ENCODE data around the gene DNAJC16.
"Not testable (repeated sequence)": the region's sequence is repeated elsewhere in the genome, so short reads cannot be mapped to it uniquely, and the experiment has no call there.

DNAJC16 gene

DNA sequence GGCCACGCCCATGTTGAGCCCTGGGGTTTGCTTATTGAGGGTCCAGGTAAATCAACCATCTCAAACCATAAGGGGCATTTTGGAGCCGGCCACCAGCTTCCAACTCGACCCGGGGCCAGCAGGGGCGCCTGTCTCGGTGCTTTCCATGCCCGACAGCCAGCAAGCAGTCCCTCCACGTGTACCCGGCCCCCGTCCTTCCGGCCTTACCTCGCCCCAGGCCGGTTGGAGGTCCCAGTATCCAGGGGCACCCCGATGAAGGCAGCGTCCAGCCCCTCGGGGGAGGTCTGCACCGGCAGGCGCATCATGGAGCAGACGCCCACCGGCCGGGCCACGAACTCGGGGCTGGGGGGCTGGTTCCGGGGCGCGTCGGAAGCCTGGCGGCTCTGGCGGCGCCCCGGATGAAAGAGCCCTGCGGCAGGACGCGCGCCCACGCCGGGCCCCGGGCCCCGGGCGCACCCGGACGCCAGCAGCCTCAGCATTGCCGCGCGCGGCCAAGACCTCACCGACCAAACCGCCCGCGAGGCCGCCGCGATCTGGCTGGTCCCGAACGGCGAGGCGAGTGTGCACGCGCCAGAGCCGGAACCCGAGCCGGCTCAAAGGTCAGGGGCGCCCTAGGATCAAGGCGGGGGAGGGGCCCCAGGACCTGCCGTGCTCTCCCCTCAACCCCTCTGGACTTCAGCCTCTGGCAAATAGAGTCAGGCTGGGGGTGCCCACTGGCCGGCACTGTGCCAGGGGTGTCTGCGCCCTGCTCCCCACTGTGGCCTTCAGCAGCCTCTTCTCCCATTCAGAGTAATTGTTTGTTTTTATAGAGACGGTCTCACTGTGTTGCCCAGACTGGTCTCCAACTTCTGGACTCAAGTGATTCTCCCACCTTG, 58.1 kb downstream of the DNAJC16 start, which contains the start of gene AGMAT:
Gene AGMAT, minus strand, starts transcription at position 563 of the 875 bp plus-strand sequence. Its CDS starts 84 bp downstream, at position 479.
- DNase-seq, result peak; percentile 62 to 66

DNA sequence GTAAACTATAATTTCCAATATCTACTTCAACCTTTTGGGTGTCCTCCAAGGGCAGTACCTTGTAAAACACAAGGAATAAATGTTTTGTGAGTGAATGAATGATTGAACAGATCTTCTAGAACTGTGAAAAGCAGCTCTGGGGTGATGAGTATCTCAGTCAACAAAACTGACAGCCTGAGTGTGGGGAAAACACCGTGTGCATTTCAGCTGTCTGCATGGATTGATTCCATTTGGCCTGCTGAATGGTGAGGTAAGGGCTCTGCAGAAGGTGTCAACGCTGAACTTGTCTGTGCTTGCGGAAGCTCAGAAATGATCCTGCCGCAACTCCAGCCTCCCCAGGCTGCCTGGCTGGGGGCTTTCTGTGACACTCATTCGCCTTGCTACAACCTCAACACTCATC, 65.6 kb downstream of the DNAJC16 start:
- no peak for DNase-seq

DNA sequence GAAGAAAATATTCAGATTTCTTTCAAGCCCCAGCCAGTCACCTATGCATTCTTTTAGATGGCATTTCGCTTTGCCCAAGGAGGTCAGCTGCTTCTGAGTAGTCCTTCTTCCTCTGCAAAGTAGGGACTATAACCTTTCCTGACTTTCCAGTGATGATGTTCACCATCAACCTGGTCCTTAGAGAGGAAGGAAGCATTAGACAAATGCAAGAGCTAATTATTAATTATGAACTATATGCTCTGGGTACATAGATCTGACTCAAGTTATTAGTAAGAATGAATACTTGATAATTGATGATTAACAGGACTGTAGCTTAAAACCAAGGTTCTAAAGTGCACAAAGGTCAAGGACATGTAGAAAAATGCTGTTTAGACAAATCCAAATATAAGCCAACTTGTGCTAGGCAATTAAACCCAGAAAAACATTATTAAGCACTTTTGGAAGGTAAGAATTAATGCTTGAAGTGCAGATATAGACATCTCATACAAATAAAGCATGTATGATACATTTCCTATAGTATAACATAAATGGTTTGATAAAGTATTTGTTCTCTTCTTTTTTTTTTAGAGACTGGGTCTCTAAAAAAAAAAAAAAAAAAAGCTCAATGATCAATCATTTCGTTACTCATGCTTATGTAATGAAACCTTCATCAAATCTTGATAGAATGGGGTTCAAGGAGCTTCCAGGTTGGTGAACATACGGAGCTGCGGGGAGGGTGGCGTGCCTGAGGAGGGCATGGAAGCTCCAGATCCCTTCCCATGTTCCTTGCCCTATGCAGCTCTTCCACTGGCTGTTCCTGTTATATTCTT, 69.4 kb downstream of the DNAJC16 start:
- no peak for DNase-seq

DNA sequence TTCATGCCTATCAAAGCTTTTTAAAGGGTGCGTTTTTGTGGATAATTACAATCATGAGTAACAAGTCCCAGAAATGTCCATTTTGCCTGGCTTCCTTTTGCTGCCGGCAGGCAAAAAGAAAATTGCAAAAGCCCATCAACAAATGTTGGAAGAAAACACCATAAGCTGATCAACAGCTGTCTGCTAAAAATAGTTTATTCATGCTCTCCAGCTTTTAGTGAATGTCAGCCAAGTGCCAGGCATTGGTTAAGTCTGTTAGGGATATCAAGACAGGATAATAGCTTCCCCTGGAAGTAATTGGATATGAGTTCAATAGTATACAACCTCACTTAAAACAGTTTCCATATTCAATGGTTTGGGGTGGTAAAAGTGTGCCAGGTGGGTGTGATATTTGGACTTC, 71.8 kb downstream of the DNAJC16 start:
- DNase-seq, result no peak

DNA sequence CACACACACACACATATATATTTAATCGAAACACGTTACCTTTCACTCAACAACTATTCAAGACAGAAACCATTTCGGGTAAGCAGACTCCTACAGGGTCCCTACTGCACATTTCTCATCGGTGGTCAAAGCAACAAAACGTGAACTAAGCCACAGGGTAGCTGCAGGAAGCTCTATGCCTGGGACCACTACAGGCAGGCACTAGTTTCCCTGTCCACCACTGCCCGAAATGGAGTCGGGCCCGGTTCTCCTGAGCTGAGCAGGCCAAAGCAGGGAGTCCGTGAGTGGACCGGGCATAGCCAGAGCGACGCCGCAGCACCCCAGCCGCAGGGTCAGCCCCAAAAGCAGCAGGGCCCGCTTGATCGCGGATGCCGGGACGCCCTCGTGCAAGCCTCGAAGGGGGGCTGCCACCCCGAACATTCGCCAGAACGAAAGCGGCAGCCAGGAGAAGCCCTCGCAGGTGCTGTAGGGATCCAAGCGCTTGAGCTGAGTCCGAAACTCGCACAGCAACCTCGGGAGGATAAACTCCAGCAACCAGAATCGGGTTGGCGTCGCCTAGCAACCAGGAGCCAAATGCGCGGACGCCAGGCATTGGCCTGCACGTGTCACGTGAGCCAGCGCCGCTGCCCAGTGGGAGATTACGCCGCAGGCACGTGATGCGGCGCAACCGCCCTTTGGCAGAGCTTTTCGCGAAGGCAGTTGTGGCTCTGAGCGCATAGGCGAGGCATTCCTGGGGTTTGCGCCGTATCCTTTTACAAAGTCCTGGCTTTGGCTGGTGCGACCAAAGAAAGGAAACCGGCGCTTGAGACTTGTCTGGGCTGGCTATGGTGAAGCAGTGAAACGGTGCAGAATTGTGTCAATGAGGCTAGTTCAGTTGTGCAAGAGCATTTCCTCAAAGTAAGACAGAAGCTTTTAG, 76.7 kb downstream of the DNAJC16 start:
- DNase-seq, result peak; percentile 89 to 96

DNA sequence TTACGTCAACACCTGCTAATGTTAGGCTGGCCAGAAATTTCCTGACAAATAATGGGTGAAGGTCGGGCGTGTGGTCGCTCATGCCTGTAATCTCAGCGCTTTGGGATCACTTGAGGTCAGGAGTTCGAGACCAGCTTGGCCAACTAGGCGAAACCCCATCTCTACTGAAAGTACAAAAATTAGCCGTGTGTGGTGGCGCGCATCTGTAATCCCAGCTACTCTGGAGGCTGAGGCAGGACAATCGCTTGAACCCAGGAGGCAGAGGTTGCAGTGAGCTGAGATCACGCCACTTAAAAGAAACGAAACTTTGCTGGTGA, 77.3 kb downstream of the DNAJC16 start:
- DNase-seq, result not testable (repeated sequence)

DNA sequence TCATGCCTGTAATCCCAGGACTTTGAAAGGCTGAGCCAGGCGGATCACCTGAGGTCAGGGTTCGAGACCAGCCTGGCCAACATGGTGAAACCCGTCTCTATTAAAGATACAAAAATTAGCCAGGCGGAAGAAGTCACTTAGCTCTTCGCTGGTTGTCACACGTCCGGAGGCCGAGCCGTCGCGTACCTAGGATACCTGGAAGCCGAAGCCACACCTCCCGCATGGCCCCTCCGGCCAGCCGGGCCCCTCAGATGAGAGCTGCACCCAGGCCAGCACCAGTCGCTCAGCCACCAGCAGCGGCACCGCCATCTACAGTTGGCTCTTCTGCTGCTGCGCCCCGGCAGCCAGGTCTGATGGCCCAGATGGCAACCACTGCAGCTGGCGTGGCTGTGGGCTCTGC, 77.8 kb downstream of the DNAJC16 start:
- DNase-seq, result not testable (repeated sequence)

DNA sequence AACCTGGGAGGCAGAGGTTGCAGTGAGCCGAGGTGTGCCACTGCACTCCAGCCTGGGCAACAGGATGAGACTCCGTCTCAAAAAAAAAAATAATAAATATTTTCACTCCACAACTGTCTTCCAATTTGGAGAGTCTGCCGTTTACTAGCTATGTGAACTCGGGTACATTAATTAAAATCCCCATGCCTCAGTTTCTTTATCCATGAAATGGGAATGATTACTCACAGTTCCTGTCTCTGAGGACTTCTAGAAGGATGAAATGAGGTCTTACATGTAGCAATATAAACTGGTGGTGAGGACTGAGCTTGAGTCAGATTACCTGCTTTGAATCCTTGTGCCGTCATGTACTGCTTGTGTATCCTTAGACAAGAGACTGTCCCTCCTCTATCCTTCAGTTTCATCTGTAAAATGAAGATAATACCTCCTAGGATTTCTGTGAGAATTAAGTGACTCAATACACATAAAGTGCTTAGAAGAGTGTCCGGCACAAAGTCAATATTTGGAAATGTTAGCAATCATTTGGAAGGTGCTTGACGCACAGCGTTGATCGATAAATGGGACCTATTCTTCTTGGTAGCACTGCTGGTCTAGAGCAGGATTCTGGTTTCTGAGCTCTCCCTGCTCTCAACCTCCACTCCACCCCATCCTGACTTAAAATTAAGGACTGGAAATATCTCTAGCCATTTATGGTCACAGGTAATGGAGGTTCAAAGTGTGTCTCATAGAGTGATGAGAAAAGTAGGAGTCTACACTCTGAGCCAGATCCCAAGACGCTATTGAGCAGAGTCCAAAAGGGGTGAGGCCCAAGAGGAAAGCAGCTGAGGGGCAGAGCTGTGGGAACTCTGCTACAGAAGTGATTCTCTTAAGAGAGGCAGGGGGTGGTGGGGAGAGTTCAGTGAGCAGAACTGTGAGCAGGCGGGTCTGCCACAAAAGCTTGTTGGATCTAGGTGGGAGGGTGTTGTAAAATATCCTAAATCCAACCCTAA, 79.0 kb downstream of the DNAJC16 start:
- no peak for DNase-seq

DNA sequence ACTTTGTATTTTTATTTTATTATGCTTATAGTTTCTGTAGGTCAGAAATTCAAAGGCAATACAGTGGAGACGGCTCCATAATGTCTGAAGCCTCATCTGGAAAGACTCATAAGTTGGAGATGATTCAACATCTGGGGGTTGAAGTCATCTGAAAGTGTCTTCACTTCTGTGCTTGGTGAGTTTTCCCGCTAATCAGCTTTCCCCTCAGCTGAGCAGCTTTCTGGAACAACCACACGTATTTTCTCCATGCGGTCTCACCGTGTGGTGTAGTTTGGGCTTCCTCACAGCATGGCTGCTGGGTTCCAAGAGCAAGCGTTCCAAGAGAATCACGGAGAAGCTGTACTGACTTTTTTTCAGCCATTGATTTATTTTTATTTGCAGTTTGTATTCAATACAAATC, 83.0 kb downstream of the DNAJC16 start:
- no peak for DNase-seq

DNA sequence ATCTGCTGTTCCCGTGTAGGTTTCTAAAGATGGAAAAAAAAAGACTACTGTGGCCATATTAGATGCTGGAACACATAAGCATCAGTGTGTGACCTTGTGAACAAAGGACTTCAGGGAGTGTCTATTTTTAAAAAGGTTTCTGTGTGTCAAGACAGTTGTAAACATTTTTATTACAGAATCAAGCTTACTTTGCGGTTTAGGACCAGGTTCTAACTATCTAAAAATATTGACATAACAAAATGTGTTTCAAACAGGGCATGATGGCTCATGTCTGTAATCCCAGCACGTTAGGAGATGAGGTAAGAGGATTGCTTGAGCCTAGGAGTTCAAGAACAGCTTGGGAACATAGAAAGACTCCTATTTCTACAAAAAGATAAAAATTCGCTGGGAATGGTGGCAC, 83.5 kb downstream of the DNAJC16 start:
- peak; percentile 10 to 67 for DNase-seq

DNA sequence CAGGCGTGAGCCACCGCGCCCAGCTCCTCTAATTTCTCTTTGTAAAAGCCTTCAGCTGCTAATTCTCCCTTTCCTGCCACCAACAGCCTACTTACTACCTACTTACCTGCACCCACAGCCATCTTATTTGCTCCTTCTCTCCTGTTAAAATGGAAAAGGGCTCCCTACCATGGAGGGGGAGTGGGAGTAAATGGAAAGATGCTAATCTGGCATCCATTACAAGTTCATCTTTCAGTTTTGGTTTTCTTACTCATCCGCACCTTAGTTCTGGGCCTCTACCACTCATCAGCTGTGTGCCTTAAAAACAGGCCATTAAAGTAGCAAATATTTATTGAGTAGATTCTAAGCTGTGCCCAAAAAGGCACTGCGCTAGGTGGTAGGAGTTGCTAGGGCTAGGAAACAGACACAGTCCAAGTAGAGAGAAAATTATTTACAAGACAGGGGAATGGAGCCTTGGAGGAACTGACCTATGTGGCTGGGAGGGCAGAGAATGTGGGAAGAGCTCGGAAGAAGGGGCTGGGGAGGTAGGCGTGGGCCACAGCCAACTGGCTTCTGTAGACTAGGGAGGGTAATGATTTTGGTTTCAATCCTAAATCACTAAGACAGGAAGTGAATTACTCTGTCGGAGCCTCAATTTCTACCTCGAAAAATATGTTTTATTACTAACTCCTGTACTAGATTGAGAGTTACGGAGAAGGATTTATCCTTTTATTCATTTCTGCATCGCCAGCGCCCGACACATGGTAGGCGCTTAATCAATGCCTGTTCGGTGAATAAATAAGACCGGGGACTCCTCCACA, 89.9 kb downstream of the DNAJC16 start:
- DNase-seq, result no peak

DNA sequence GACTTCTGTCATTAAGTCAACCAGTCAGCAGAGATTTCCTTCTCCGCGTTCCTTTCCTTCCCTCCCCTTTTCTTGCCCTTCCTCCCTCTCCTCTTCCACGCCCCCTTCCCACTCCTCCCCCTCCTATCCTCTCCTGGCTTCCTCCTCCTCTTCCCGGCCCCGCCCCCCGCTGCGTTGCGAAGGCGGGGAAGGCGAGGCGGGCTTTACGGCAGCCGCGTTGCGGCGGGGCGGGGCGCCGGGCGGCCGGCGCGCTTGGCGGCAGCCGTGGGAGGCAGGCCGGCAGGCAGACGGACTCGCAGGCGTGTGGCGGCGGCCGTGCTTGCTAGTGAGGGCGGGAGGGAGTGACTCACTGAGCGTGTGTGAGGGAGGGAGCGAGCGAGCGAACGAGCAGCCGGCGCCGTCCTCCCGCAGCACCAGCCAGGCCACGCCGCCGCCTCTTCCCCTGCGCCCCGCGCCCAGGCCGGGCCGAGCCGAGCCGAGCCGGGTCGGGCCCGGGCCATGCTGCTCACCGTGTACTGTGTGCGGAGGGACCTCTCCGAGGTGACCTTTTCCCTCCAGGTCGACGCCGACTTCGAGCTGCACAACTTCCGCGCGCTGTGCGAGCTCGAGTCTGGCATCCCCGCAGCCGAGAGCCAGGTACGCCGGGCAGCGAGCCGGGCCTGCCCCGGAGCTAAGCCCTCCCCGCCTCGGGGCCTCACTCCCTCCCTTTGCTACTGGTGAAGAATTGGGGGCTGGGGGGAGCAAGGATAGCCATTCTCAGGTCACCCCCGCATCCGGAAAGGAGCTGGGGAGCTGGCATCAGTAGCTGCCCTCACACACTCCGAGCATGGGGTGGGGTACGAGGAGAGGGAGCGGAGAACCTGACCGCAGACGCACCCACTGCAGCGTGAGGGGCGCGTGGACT, 90.8 kb downstream of the DNAJC16 start, which contains the start of gene DDI2:
Gene DDI2, plus strand, starts transcription at position 286 of the 904 bp plus-strand sequence. Its CDS starts 213 bp downstream, at position 499.
- peak; percentile 93 to 95 for DNase-seq

DNA sequence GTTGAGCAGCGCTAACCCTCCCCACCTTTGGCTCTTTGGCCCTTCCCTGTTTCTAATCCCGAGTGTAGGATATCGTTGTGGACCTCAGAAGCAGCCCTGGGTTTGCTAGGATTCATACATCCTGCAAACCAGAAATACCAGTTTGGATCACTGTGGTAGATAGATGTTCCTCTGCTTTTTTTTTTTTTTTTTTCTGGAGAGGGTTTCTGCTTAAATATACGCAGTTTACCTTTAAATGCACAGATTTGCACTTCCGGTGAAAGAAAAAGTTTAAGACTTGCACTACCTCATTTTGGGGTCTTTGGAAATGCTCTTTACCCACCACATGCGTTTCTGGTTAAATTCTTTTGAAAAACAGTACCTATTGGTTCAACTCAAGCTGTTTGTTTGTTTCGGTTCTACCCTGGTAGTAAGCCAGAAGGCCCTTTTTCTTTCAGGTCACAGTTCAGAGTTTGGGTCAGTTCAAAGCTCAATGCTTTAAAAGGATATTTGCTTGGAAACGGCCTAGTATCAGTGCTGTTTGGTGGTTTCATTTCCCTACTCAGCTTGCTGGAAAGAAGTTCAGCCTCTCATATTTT, 91.5 kb downstream of the DNAJC16 start:
- DNase-seq, result no peak

DNA sequence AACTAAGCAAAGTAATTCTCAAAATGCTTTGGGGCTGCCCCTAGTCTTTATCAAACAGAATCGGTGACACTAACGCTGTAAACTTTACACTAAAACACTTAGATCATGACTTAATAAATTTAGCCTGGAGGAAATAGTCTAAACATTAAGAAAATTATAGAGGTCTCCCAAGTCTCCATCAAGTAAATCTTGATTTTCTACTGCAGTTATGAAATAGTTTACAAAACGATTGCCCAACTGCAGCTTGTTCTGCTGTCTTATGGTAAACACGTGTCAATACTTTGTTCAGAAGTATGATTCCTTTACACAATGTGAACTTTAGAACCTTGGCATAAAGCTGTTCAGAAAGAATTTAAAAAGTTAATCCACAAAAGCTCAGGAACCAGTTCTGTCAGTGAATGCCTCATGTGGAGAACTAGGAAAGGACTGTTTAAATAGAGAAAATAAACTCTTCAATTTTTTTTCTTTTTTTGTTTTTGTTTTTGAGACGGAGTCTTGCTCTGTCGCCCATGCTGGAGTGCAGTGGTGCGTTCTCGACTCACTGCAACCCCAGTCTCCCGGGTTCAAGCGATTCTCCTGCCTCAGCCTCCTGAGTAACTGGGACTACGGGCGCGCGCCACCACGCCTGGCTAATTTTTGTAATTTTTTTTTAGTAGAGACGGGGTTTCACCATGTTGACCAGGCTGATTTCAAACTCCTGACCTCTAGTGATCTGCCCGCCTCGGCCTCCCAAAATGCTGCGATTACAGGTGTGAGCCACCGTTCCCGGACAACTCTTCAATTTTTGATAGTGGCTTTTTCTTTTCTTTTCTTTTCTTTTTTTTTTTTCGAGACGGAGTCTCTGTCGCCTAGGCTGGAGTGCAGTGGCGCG, 92.2 kb downstream of the DNAJC16 start:
- DNase-seq, result no peak

DNA sequence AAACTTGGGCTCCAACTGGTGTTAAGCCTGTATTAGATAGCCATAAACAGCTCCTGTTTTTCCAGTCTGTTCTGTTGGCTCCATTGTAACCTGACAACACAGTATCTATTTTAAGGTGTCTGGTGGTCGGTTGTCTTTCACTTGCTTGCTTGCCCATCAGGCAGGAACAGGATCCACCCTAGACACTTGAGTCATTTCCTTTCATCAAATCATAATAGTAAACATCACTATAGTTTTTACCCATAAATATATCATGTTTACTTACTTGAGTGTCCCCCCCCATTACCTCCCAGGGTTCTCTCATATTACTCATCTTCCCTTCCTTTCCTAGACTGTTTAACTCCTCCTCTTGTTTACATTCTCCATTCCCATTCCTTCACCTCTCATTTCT, 93.5 kb downstream of the DNAJC16 start:
- no peak for DNase-seq

DNA sequence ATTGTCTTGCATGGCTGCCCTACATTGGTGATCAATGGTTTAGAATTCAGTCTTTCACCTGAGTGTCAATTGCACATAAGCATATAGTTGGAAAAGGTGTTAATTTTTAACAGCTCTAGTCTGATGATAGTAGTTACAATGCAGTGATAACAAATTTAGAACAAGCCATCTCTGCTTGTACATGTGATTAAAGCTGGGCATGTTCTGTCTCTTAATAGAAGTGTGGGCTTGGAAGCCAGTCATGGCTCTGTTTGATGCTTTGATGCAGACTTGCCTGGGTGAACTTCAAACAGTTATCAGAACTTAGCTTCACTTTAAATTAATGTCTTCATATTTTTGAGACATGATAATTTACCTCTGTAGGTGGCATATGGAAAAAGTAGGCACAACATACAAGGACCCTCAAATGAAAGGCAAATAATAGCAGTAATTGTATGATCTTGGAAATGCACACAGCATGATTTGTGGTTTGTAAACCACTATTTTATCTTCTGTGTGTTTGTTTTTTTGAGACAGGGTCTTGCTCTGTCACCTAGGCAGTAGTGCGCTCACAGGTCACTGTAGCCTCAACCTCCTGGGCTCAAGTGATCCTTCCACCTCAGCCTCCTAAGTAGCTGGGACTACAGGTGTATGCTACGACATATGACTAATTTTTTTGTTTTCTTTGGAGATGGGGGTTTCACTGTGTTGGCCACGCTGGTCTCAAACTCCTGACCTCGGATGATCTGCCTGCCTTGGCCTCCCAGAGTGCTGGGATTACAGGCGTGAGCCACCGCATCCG, 94.4 kb downstream of the DNAJC16 start:
- no peak for DNase-seq

DNA sequence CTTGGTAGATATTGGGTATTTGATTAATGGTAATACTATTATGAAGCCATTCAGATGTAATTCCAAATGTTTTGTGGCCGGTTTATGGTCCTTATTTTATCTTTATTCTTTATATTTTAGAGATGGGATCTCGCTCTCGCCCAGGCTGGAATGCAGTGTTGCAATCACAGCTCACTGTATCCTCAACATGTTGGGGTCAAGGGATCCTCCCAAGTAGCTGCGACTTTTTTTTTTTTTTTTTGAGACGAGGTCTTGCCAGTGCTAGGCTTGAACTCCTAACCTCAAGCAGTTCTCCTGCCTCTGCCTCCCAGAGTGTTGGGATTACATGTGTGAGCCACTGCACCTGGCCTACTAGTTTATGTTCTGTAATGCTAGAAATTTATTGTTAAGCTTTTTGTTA, 95.3 kb downstream of the DNAJC16 start:
- no peak for DNase-seq
